NCI-H1436 (cell line): Measurements from ENCODE around the gene FGD1.
"Not testable (repeated sequence)": the region's sequence is repeated elsewhere in the genome, so short reads cannot be mapped to it uniquely, and the experiment has no call there.

Experiments used
- DNase-seq: peaks from one replicate; lab custom pipeline; 2025; lab: John Stamatoyannopoulos, UW

FGD1 gene

GRCh38 chrX:54495814-54496516 is at the start of gene FGD1:
Gene FGD1, minus strand, starts transcription at chrX:54496234. Its CDS starts 802 bp downstream, at chrX:54495432.
- peak; percentile 70 for DNase-seq

- not testable (repeated sequence) for DNase-seq
Observed at GRCh38 chrX:54542239-54542638, 46.2 kb upstream of the FGD1 start.

- DNase-seq: no peak
Observed at GRCh38 chrX:54540289-54540688, 44.3 kb upstream of the FGD1 start.

GRCh38 chrX:54534271-54534670 is 38.2 kb upstream of the FGD1 start:
- no peak for DNase-seq

- no peak for DNase-seq
Observed at GRCh38 chrX:54530357-54530900, 34.4 kb upstream of the FGD1 start.

GRCh38 chrX:54529552-54530356 is 33.7 kb upstream of the FGD1 start, which contains the start of gene GNL3L:
Gene GNL3L, plus strand, starts transcription at chrX:54530219. Its CDS starts 2,348 bp downstream, at chrX:54532567.
- peak; percentile 92 for DNase-seq

GRCh38 chrX:54529151-54529550 is 33.1 kb upstream of the FGD1 start:
- DNase-seq: no peak

- DNase-seq: no peak
Observed at GRCh38 chrX:54509400-54509799, 13.4 kb upstream of the FGD1 start.

GRCh38 chrX:54496936-54497335 is 902 bp upstream of the FGD1 start:
- no peak for DNase-seq

- no peak for DNase-seq
Observed at GRCh38 chrX:54496517-54496852, 451 bp upstream of the FGD1 start.

GRCh38 chrX:54494989-54495813 is 833 bp downstream of the FGD1 start:
- DNase-seq: no peak

- DNase-seq: no peak
Observed at GRCh38 chrX:54494166-54494988, 1.7 kb downstream of the FGD1 start.

- no peak for DNase-seq
Observed at GRCh38 chrX:54492340-54492739, 3.7 kb downstream of the FGD1 start.

- not testable (repeated sequence) for DNase-seq
Observed at GRCh38 chrX:54489819-54490218, 6.2 kb downstream of the FGD1 start.

- DNase-seq: no peak
Observed at GRCh38 chrX:54484666-54485065, 11.4 kb downstream of the FGD1 start.

- DNase-seq: no peak
Observed at GRCh38 chrX:54483946-54484345, 12.1 kb downstream of the FGD1 start.

GRCh38 chrX:54482839-54483593 is 13.0 kb downstream of the FGD1 start:
- DNase-seq: no peak

- DNase-seq: no peak
Observed at GRCh38 chrX:54479136-54480111, 16.6 kb downstream of the FGD1 start.
